Left colon (tissue), 2 donors: ENCODE data around the gene CSNK1G3. TPM values are rescaled to one million over a fixed set of nuclear protein-coding genes. Genes with fewer than 3 reads are reported as not detected.

Experiments used
- ATAC-seq: fragments of 200-7000 bp; cut with Tn5 transposase; one replicate; pipeline ENCODE4 v1.9.1; 2020; ENCODE audit warnings: mild to moderate bottlenecking, moderate library complexity
- DNase-seq, 2 donors: peaks; one replicate each; pipeline ENCODE4 v3.0.0-alpha.2; 2020
- intact Hi-C, 2 donors: fragments of 100-400 bp; cut with DNase I in 1 of 2; cut with micrococcal nuclease in 1 of 2; formaldehyde crosslinking; loops; one replicate each; pipeline versions ENCODE4 v1.11.2 to v1.14.0; 2022; cut with DNase I, micrococcal nuclease
- total RNA-seq, 2 donors: library from RNA; stranded (reverse); fragmentation: NEBNext Ultra II Directional; extraction: Animal tissue kit (Norgen Biotek cat#: 25700); gene quantifications; one replicate each; pipeline ENCODE4 v1.2.1, GENCODE V29; 2021
- donor health status: DM: no; HTN: no; CAD: no.
- donor health status: DM: yes; HTN: yes; CAD: no.

CSNK1G3 gene
- total RNA-seq, 2 donors from 2014 or later, result 51.9 to 70.1 TPM

- ATAC-seq, result no peak
- no peak for DNase-seq
- intact Hi-C loops, result no loop called here
Measured at GRCh38 chr5:123511290-123511647, 708 bp upstream of the CSNK1G3 start.

GRCh38 chr5:123512611-123513461 is 859 bp downstream of the CSNK1G3 start:
- intact Hi-C loops, result no loop called here
- DNase-seq (peak in 1 of 2 donors; percentile 61), ATAC-seq (peak; percentile 12)

- intact Hi-C loops, result loop anchor here in 1 of 2 donors (5.0 kb wide), 1 partner anchor 92 kb away; the partner anchor contains the start of gene CEP120
- no peak for ATAC-seq
- DNase-seq, result no peak
Measured at GRCh38 chr5:123514615-123515355, 2.8 kb downstream of the CSNK1G3 start.

- ATAC-seq, result no peak
- intact Hi-C loops, result loop anchor here in 1 of 2 donors (5.0 kb wide), 1 partner anchor 94 kb away; the partner anchor contains the start of gene CEP120
- DNase-seq, result no peak
Measured at GRCh38 chr5:123515904-123516303, 3.9 kb downstream of the CSNK1G3 start.

- ATAC-seq (no peak), DNase-seq (no peak)
- intact Hi-C loops, result loop anchor here in 1 of 2 donors (5.0 kb wide), 1 partner anchor 95 kb away; the partner anchor contains the start of gene CEP120
Measured at GRCh38 chr5:123517476-123517875, 5.5 kb downstream of the CSNK1G3 start.

- DNase-seq (no peak), ATAC-seq (peak; percentile 84)
- intact Hi-C loops, result loop anchor here in 1 of 2 donors (5.0 kb wide), 1 partner anchor 96 kb away; the partner anchor contains the start of gene CEP120
Measured at GRCh38 chr5:123518111-123518510, 6.1 kb downstream of the CSNK1G3 start.

GRCh38 chr5:123520677-123521247 is 8.8 kb downstream of the CSNK1G3 start:
- ATAC-seq (no peak), DNase-seq (no peak)
- intact Hi-C loops, result no loop called here

- no peak for ATAC-seq
- DNase-seq, result no peak
- intact Hi-C loops, result no loop called here
Measured at GRCh38 chr5:123524146-123524545, 12.2 kb downstream of the CSNK1G3 start.

GRCh38 chr5:123527190-123527589 is 15.2 kb downstream of the CSNK1G3 start:
- ATAC-seq, result peak; percentile 29
- intact Hi-C loops, result no loop called here
- DNase-seq, result no peak

- DNase-seq (no peak), ATAC-seq (peak; percentile 86)
- intact Hi-C loops, result no loop called here
Measured at GRCh38 chr5:123528065-123528464, 16.1 kb downstream of the CSNK1G3 start.

GRCh38 chr5:123528878-123529277 is 16.9 kb downstream of the CSNK1G3 start:
- ATAC-seq (no peak), DNase-seq (no peak)
- intact Hi-C loops, result no loop called here

GRCh38 chr5:123530728-123531127 is 18.8 kb downstream of the CSNK1G3 start:
- DNase-seq, result no peak
- intact Hi-C loops, result no loop called here
- ATAC-seq, result no peak

GRCh38 chr5:123535648-123536047 is 23.7 kb downstream of the CSNK1G3 start:
- no peak for ATAC-seq
- DNase-seq, result no peak
- intact Hi-C loops, result no loop called here

GRCh38 chr5:123537256-123537655 is 25.3 kb downstream of the CSNK1G3 start:
- intact Hi-C loops, result no loop called here
- no peak for DNase-seq

GRCh38 chr5:123537845-123538244 is 25.9 kb downstream of the CSNK1G3 start:
- ATAC-seq (no peak), DNase-seq (no peak)
- intact Hi-C loops, result no loop called here

More at GRCh38 chr5:123537256-123537655, 25.3 kb downstream of the CSNK1G3 start:
- ATAC-seq, result no peak

- no peak for ATAC-seq
Measured at GRCh38 chr5:123538670-123539459, 26.9 kb downstream of the CSNK1G3 start.

GRCh38 chr5:123540534-123540933 is 28.6 kb downstream of the CSNK1G3 start:
- DNase-seq (no peak), ATAC-seq (no peak)
- intact Hi-C loops, result no loop called here

More at GRCh38 chr5:123538670-123539459, 26.9 kb downstream of the CSNK1G3 start:
- no peak for DNase-seq
- intact Hi-C loops, result no loop called here

- ATAC-seq (no peak), DNase-seq (no peak)
- intact Hi-C loops, result no loop called here
Measured at GRCh38 chr5:123543438-123543837, 31.5 kb downstream of the CSNK1G3 start.

- intact Hi-C loops, result no loop called here
- ATAC-seq, result peak; percentile 56
- peak in 1 of 2 donors; percentile 29 for DNase-seq
Measured at GRCh38 chr5:123545506-123545905, 33.5 kb downstream of the CSNK1G3 start.
